Gastroesophageal sphincter (tissue), 3 donors: Measurements from ENCODE around the gene MGAT4A.

Experiments used
- EP300 ChIP-seq: sonication (generic); formaldehyde crosslinking; IDR thresholded peaks from one replicate; pipeline ENCODE4 v1.6.1; 2017; ENCODE audit warnings: antibody characterized with exemption, mild to moderate bottlenecking
- POLR2A ChIP-seq, 2 donors: fragments of 450-650 bp; IDR thresholded peaks; one replicate each; pipeline ENCODE4 v1.6.1; 2017; ENCODE audit warnings: antibody characterized with exemption in 2 of 2, mild to moderate bottlenecking in 2 of 2, moderate library complexity in 1 of 2
- POLR2AphosphoS5 ChIP-seq: sonication (generic); formaldehyde crosslinking; IDR thresholded peaks from one replicate; pipeline ENCODE4 v1.6.1; 2017; ENCODE audit warnings: antibody characterized with exemption
- TF ChIP-seq, protein P1 (sequence below), 4 experiments: fragments of 200-600 bp in 2 of 4; fragments of 450-650 bp in 2 of 4; sonication (generic) in 1 of 4; IDR thresholded peaks; one replicate each; pipeline ENCODE4 v1.5.1; 2017 to 2019; ENCODE audit warnings: antibody characterized with exemption in 4 of 4, mild to moderate bottlenecking in 2 of 4, moderate library complexity in 2 of 4

DNA sequence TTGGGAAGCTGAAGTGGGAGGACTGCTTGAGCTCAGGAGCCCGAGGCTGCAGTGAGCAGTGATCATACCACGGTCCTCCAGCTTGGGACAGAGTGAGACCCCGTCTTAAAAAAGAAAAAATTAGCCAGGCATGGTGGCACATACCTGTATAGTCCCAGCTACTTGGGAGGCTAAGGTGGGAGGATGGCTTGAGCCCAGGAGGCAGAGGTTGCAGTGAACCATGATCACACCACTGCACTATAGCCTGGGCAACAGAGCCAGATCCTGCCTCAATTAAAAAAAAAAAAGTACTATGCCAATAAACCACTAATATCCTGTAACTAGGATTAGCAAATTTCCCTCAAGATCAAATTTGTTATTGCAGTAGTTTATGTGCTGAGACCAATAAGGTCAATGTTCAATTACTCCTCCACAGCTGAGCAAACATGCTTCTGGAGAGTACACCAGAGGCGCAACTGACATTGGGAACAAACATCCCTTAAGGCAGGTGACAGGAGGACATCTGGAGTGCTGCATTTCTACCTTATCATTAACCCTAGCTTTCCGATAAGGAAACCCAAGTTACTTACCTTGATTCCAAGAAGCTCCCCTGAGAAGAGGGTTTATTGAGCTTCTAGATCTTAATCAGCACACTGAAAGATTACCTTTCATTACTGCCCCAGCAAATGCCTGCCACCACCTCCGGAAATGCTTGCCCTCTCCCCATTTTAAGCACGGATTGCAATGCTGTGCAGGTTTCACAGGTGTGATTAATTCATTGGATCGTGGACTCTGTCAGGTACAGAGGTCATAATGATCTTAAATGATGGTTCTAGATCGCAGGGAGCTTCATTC lies 26.2 kb downstream of the MGAT4A start:
- TF ChIP-seq, protein P1, sequence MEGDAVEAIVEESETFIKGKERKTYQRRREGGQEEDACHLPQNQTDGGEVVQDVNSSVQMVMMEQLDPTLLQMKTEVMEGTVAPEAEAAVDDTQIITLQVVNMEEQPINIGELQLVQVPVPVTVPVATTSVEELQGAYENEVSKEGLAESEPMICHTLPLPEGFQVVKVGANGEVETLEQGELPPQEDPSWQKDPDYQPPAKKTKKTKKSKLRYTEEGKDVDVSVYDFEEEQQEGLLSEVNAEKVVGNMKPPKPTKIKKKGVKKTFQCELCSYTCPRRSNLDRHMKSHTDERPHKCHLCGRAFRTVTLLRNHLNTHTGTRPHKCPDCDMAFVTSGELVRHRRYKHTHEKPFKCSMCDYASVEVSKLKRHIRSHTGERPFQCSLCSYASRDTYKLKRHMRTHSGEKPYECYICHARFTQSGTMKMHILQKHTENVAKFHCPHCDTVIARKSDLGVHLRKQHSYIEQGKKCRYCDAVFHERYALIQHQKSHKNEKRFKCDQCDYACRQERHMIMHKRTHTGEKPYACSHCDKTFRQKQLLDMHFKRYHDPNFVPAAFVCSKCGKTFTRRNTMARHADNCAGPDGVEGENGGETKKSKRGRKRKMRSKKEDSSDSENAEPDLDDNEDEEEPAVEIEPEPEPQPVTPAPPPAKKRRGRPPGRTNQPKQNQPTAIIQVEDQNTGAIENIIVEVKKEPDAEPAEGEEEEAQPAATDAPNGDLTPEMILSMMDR (IDR thresholded peaks at IDR 0.05), result no peak
- TF ChIP-seq POLR2A (IDR thresholded peaks at IDR 0.05), result no peak
- TF ChIP-seq EP300, result no peak
- no peak for TF ChIP-seq POLR2AphosphoS5
